ENCODE data around the gene KDM4B.
A peak's percentile ranks its signal among the peaks of the same experiment; 100 is the strongest.

The KDM4B gene

DNA sequence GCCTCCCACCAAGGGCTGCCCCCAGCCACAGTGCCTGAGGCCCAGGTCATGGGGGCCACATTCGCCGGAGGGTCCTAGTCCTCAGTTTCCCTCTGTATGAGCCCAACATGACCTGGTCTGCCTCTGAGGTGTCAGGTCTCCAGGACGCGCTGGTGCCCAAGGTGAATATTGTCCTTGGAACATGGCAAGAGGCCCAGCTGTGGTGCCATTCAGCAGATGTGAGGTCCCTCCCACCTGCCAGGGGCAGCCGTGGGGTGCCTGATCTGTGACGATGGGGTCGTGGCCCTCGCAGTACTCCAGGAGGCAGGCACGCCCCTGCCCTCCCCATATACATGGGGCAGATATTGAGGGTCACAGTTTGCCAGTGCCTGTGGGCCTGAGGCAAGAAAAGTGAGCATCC is 151.9 kb downstream of the KDM4B start:
- H3K4me1 ChIP-seq (ENCODE audit: control insufficient read depth, insufficient read depth, low read length) = peaks cover 41% of the 10 kb centered on the region
- H3K36me3 ChIP-seq (ENCODE audit: control insufficient read depth, insufficient read depth, low read length) = peaks cover 22% of the 10 kb centered on the region
- no peak overlapping the region for H3K4me3 ChIP-seq (ENCODE audit: low read depth, low read length)
- no peak overlapping the region for H3K27ac ChIP-seq (ENCODE audit: low read depth, low read length)
- H3K27me3 ChIP-seq (ENCODE audit: control insufficient read depth, insufficient read depth, low read length) = no peaks in the 10 kb centered on the region
- H3K9me3 ChIP-seq (ENCODE audit: control insufficient read depth, insufficient read depth, low read depth, low read length) = peaks cover 5% of the 10 kb centered on the region; the same call in 1 of the 2 replicates
- H3K9ac ChIP-seq (ENCODE audit: low read length) = no peak overlapping the region

DNA sequence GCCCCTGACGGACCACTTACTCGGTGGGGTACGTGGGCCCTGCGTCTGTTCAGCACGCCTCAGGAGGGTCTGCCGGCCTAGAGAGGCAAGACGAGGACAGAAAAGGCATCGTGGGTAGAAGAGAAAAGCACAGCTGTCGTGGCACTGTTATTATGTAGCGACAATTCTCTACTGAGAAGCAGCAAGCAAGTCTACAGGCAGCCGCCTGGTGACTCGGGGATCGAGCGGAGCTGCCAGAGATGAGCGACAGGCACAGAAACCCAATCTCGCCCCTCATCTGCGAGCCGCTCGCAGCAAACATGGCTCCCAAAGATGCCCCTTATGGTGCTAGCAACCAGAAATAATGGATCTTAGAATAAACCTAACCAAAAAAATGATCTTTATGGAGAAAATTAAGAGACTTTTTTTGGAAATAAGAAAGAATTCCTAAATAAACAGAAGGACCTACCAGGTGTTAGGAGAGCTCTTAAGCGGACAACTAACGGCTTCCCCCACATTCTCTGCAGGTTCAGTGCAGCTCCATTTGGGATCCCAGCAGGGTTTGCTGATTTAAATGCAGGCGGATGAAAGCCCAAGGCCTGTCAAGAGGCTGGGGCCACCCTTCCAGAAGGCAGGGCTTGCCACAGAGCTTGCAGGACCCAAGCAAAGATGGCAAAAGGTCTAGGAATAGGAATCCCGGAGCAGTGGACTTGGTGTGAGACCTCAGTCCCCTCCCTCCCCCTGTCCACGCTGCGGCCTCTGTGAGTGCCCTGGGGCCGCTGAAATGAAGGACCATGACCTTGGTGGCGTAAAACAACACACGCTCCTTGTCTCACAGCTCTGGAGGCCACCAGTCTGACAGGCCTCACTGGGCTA is 152.6 kb downstream of the KDM4B start:
- Histone ChIP-seq H3K4me3 (ENCODE audit: low read depth, low read length) (no peak overlapping the region), H3K4me1 (ENCODE audit: control insufficient read depth, insufficient read depth, low read length) (peaks cover 47% of the 10 kb centered on the region), H3K9ac (ENCODE audit: low read length) (no peak overlapping the region), H3K9me3 (ENCODE audit: control insufficient read depth, insufficient read depth, low read depth, low read length) (peaks cover 3% of the 10 kb centered on the region; the same call in 1 of the 2 replicates), H3K27ac (ENCODE audit: low read depth, low read length) (no peak overlapping the region), H3K27me3 (ENCODE audit: control insufficient read depth, insufficient read depth, low read length) (no peaks in the 10 kb centered on the region), H3K36me3 (ENCODE audit: control insufficient read depth, insufficient read depth, low read length) (peaks cover 22% of the 10 kb centered on the region)

DNA sequence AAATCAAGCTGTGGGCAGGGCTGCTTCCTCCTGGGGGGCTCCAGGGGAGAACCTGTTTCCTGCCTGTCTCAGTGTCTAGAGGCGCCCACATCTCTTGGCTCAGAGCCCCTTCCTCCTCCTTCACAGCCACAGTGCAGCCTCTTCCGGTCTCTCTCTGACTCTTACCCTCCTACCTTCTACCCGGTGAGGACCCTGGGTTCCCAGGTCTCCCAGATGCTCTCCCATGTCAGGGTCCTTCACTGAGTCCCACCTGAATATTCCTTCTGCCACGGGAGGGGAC is 153.1 kb downstream of the KDM4B start:
- no peak overlapping the region for H3K4me3 ChIP-seq (ENCODE audit: low read depth, low read length)
- peaks cover 22% of the 10 kb centered on the region for H3K36me3 ChIP-seq (ENCODE audit: control insufficient read depth, insufficient read depth, low read length)
- H3K9me3 ChIP-seq (ENCODE audit: control insufficient read depth, insufficient read depth, low read depth, low read length) = no peaks in the 10 kb centered on the region
- H3K9ac ChIP-seq (ENCODE audit: low read length) = no peak overlapping the region
- no peak overlapping the region for H3K27ac ChIP-seq (ENCODE audit: low read depth, low read length)
- H3K4me1 ChIP-seq (ENCODE audit: control insufficient read depth, insufficient read depth, low read length) = peaks cover 53% of the 10 kb centered on the region
- H3K27me3 ChIP-seq (ENCODE audit: control insufficient read depth, insufficient read depth, low read length) = no peaks in the 10 kb centered on the region

DNA sequence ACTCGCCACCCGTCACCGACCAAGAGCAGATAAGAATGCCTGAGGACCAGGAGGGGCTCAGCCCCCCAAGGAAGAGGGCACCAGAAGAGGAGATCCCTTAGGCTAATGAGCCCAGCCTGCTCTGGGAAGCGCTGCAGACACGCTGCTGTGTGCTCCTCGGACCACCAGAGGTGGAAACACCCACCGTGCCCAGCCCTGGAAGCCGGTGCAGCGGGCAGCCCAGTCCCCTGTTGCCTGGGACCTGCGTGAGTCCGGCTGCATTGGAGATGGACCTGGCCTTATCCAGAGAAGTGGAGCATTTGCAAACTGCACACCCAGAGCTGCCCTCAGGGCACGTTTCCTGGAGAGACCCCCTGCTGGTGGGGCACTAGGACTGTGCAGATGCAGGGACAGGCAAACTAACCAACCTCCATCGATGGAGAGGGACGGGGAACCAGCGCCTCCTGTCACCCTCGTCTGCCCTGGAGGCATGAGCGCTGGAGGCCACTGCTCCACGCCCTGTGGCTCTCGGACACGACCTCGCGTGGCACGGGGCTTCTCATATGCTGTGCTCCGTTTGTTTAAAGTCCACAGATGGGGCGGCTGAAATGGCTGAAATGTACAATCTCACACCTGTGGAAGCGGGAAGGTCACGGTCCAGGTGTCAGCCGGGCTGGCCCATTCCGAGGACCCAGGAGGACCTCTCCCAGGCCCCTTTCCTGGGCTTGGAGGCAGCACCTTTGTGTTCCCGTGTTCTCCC is 153.9 kb downstream of the KDM4B start:
- Histone ChIP-seq H3K27ac (ENCODE audit: low read depth, low read length) (no peak overlapping the region), H3K36me3 (ENCODE audit: control insufficient read depth, insufficient read depth, low read length) (peaks cover 22% of the 10 kb centered on the region), H3K9ac (ENCODE audit: low read length) (no peak overlapping the region), H3K4me3 (ENCODE audit: low read depth, low read length) (no peak overlapping the region), H3K4me1 (ENCODE audit: control insufficient read depth, insufficient read depth, low read length) (peaks cover 61% of the 10 kb centered on the region), H3K9me3 (ENCODE audit: control insufficient read depth, insufficient read depth, low read depth, low read length) (no peaks in the 10 kb centered on the region), H3K27me3 (ENCODE audit: control insufficient read depth, insufficient read depth, low read length) (no peaks in the 10 kb centered on the region)

DNA sequence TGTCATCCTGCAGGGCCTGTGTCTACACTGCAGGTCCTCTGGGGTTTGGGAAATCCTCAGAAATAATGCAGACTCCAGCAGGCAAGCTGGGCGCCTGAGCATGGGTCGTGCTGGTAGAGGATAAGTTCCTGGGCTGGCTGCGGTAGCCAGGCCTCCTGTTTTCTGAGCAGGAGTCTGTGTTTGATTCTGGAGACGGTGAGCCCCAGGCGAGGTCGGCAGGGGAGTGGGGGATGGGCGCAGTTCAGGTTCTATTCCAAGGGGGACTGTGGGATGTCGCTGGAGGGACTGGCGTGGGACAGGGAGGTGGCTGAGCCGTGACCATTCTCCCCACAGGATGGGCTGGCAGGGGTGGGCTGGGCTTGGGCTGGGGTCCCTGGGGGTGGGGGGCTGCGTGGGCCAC is 154.7 kb downstream of the KDM4B start:
- Histone ChIP-seq H3K4me3 (ENCODE audit: low read depth, low read length) (no peak overlapping the region), H3K36me3 (ENCODE audit: control insufficient read depth, insufficient read depth, low read length) (peaks cover 22% of the 10 kb centered on the region), H3K27ac (ENCODE audit: low read depth, low read length) (peak overlapping the region; percentile 51; the same call in 1 of the 2 replicates), H3K9me3 (ENCODE audit: control insufficient read depth, insufficient read depth, low read depth, low read length) (no peaks in the 10 kb centered on the region), H3K9ac (ENCODE audit: low read length) (peak overlapping the region; percentile 5), H3K27me3 (ENCODE audit: control insufficient read depth, insufficient read depth, low read length) (no peaks in the 10 kb centered on the region), H3K4me1 (ENCODE audit: control insufficient read depth, insufficient read depth, low read length) (peaks cover 64% of the 10 kb centered on the region)

DNA sequence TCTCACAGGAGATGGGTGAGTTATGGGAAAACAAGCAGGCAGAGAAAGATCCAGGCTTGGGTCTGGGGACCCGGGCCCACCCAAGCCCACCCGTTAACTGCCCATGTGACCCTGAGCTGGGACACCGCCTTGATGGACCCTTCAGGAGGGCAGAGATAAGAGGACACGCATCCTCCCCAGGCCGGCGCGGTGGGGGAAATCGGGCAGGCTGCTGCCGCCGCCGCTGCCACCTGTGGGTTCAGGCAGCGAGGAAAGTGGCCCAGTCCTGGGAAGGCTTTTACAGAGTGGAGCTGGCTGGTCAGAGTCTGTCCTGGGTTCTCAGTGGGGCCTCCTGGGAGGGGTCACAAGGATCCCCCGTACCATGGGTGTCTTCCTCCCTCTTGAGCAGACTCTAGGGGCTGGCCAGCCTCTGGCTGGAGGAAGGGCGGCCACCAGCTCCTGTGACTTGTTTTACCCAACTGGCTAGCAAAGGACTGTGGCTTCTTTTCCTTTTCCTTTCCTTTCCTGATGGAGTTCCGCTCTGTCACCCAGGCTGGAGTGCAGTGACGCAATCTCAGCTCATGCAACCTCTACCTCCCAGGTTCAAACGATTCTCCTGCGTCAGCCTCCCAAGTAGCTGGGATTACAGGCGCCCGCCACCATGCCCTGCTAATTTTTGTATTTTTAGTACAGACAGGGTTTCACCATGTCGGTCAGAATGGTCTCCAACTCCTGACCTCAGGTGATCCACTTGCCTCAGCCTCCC is 155.4 kb downstream of the KDM4B start:
- peaks cover 20% of the 10 kb centered on the region for H3K36me3 ChIP-seq (ENCODE audit: control insufficient read depth, insufficient read depth, low read length)
- H3K27ac ChIP-seq (ENCODE audit: low read depth, low read length) = no peak overlapping the region
- H3K4me3 ChIP-seq (ENCODE audit: low read depth, low read length) = no peak overlapping the region
- no peaks in the 10 kb centered on the region for H3K27me3 ChIP-seq (ENCODE audit: control insufficient read depth, insufficient read depth, low read length)
- no peaks in the 10 kb centered on the region for H3K9me3 ChIP-seq (ENCODE audit: control insufficient read depth, insufficient read depth, low read depth, low read length)
- H3K9ac ChIP-seq (ENCODE audit: low read length) = no peak overlapping the region
- H3K4me1 ChIP-seq (ENCODE audit: control insufficient read depth, insufficient read depth, low read length) = peaks cover 69% of the 10 kb centered on the region

DNA sequence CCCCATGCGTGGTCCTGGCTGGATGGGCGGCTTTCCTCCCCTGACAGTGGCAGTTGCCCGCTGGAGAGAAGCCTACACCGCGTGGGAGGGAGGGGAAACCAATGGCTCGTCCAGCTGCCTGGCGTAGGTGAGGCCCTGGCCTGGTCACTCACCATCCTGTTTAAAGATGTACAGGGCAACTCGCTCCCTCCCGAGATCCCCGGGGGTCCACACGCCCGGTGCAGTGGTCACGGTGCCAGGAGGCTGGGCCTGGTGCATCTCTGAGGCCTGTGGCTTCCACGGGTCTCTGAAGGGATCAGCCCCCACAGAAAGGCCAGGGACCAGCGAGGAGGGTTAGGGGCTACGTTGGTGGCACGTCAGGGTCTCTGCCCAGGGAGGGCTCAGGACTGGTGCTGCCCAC is 156.5 kb downstream of the KDM4B start:
- Histone ChIP-seq H3K9me3 (ENCODE audit: control insufficient read depth, insufficient read depth, low read depth, low read length) (no peaks in the 10 kb centered on the region), H3K36me3 (ENCODE audit: control insufficient read depth, insufficient read depth, low read length) (peaks cover 16% of the 10 kb centered on the region; the same call in 1 of the 2 replicates), H3K9ac (ENCODE audit: low read length) (no peak overlapping the region), H3K4me3 (ENCODE audit: low read depth, low read length) (no peak overlapping the region), H3K27ac (ENCODE audit: low read depth, low read length) (peak overlapping the region; percentile 89), H3K27me3 (ENCODE audit: control insufficient read depth, insufficient read depth, low read length) (no peaks in the 10 kb centered on the region), H3K4me1 (ENCODE audit: control insufficient read depth, insufficient read depth, low read length) (peaks cover 80% of the 10 kb centered on the region)

DNA sequence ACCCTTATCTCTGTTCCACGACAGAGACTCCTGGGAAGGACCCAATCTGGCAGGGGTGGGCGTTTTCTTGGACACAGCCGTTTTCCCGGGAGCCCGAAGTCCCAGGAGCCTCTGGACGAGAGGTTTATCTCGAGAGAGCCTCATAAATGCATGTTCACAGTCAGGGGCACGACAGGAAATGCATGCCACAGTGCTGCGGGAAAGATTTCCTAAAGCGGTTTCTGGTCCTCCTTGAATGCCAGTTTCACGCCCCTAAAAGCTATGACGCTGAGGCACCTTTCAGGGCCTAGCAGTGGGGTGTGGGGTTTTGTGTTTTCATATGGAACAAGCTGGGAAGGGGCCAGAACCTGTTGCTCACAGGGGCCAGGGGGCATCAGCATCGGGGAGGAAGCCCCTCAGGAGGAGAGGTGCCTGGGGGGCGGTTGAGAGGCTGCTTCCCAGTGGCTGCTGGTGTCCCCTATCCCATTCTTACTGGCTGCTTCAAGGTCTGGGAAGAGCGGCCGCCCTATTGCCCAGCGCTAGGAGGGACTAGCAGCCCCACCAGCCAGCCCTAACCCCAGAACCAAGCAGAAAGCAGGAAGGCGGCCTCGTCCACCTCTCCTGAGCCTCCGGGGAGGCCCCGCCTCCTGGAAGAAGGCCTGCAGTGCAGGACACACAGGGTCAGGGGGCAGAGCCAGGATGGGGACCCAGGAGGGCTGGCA is 157.0 kb downstream of the KDM4B start:
- peaks cover 16% of the 10 kb centered on the region; the same call in 1 of the 2 replicates for H3K36me3 ChIP-seq (ENCODE audit: control insufficient read depth, insufficient read depth, low read length)
- no peak overlapping the region for H3K4me3 ChIP-seq (ENCODE audit: low read depth, low read length)
- peaks cover 85% of the 10 kb centered on the region for H3K4me1 ChIP-seq (ENCODE audit: control insufficient read depth, insufficient read depth, low read length)
- H3K9ac ChIP-seq (ENCODE audit: low read length) = peak overlapping the region; percentile 55
- H3K27me3 ChIP-seq (ENCODE audit: control insufficient read depth, insufficient read depth, low read length) = no peaks in the 10 kb centered on the region
- H3K27ac ChIP-seq (ENCODE audit: low read depth, low read length) = peak overlapping the region; percentile 89
- no peaks in the 10 kb centered on the region for H3K9me3 ChIP-seq (ENCODE audit: control insufficient read depth, insufficient read depth, low read depth, low read length)

DNA sequence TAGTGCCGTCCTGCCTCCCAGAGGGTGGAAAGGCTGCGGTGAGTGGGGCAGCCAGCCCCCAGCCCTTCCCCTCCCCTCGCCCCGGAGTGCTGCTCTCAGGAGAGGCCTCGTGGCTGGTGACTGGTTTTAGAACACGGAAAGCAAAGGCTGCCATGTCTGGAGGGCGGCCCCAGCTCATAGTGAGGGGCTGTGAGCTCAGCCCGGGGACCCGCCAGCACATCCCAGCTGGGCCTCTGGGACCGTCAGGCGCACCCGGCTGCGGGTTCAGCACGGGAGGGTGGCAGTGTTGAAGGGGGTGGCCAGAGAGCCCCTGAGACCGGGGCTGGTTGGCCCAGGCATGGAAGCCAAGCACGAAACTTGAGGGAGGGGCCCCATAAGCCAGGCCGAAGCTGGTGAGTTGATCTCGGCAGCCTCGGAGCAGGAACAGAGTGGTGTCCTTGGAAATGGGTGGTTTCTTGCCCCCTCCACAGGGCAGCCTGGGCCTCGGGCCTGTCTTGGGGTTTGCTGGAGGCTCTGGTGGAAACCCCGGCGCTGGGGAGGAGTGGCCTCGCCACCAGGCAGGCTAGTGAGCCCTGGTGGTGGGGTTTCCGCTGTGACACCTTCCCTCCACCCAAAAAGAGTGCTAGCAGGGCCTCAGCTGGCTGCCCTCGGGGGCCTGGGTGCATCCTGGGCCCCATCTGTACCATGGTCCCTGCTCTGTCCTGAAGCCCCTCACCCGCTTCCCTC is 157.7 kb downstream of the KDM4B start:
- Histone ChIP-seq H3K27me3 (ENCODE audit: control insufficient read depth, insufficient read depth, low read length) (no peaks in the 10 kb centered on the region), H3K4me1 (ENCODE audit: control insufficient read depth, insufficient read depth, low read length) (peaks cover 86% of the 10 kb centered on the region), H3K36me3 (ENCODE audit: control insufficient read depth, insufficient read depth, low read length) (peaks cover 15% of the 10 kb centered on the region; the same call in 1 of the 2 replicates), H3K9me3 (ENCODE audit: control insufficient read depth, insufficient read depth, low read depth, low read length) (no peaks in the 10 kb centered on the region), H3K27ac (ENCODE audit: low read depth, low read length) (peak overlapping the region; percentile 85), H3K4me3 (ENCODE audit: low read depth, low read length) (no peak overlapping the region), H3K9ac (ENCODE audit: low read length) (peak overlapping the region; percentile 55)

DNA sequence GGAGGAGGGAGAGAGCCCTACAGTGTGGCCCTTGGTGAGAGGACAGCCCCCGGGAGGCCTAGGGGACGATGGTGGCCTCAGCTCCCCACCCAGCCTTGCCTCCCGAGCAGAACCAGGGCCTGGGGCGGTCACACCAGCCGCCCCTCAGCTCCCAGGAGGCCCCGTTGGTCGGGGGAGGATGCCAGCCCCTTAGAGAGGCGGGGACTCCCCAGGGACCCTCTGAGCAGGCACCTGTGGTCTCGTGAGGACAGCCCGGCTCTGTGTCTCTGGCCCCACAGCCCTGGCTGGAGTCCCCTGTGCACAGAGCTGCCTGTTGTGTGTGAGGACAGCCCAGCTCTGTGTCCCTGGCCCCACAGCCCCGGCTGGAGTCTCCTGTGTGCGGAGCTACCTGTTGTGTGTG is 158.8 kb downstream of the KDM4B start:
- no peak overlapping the region for H3K9ac ChIP-seq (ENCODE audit: low read length)
- peaks cover 80% of the 10 kb centered on the region for H3K4me1 ChIP-seq (ENCODE audit: control insufficient read depth, insufficient read depth, low read length)

More for the DNA sequence above, 158.8 kb downstream of the KDM4B start:
- Histone ChIP-seq H3K9me3 (ENCODE audit: control insufficient read depth, insufficient read depth, low read depth, low read length) (no peaks in the 10 kb centered on the region), H3K27me3 (ENCODE audit: control insufficient read depth, insufficient read depth, low read length) (no peaks in the 10 kb centered on the region), H3K4me3 (ENCODE audit: low read depth, low read length) (no peak overlapping the region), H3K36me3 (ENCODE audit: control insufficient read depth, insufficient read depth, low read length) (peaks cover 5% of the 10 kb centered on the region; the same call in 1 of the 2 replicates), H3K27ac (ENCODE audit: low read depth, low read length) (peak overlapping the region; percentile 85; the same call in 1 of the 2 replicates)
